CD1c-positive myeloid dendritic cell (primary cell): Measurements from ENCODE around the gene SCD5.

Experiments
- DNase-seq: peaks from one replicate; pipeline ENCODE4 v3.0.0-alpha.2; 2016; ENCODE audit errors: extremely low spot score

SCD5 gene

DNA sequence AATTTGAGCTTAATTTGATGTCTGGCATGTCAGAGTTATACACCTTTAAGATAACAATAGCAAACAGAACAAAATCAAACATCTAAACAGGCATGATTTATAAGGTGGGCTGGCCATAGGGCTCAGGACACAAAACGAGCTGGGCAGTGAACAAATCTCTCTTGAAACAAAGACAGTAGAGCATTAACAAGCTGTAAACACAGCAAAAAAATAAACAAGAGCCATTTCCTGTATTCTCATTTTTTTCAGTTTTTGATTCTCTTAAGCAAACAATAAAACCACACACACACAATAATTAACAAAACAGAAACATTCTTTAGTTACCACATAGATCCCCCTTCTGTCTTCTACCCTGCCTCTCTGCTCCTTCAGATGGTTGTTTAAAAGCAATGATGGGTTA is 168.5 kb downstream of the SCD5 start:
- DNase-seq: no peak

DNA sequence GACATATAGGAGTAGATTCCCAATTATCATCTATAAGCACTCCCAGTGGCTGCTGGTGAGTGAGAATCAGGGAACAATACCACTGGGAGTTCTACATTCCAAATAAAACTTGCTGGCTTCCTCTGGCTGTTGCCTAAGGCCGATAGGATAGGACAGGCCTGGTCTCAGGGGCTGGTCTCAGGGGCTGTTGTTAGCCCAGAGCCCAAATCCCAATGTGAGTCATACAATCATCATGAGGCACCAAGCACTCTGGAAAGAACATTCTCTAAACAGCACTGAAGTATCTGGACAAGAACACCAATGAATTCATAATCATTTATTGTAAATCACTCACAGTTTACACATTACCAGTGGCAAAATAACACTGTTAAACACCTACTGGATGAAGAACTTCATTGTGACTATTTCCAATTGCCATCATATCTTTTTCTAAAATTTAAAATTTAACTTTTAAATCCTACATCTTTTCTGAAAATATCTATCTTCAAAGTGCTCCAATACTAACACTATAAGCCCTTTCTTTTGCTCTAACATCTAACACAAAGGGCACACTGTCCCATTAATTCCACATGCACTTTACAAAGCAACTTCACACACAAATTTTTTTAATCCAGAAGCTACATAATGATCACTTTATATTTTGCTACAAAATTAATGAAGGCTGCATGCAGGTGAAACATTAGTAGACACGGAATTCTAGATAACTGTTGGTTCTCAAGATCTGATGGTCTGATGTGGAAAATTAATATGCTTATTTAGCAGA is 169.2 kb downstream of the SCD5 start:
- no peak for DNase-seq

DNA sequence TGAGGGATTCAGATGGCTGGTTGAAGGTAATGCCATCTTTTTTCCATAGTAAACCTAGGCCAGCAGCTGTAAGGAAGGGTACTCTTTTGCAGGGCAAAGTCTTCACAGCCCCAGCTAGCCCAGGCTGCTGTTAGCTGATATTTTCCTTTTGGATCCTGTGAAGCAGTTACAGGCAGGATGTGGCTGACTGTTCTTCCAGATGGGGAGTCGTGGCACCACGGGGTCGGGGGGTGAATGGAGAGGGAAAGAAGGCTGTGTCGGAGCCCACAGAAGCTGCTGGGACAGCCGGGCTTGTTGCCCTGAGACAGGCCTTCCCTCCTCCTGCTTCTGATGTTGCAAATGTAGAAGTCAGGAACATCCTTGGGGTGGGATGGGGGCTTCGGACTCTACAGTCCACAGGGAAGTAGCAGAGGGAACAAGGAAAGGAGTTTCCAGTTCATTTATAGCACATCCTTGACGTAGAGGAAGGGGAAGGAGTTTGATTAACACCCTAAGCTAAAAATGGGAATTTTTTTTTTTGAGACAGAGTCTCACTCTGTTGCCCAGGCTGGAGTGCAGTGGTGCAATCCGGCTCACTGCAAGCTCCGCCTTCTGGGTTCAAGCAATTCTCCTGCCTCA is 172.2 kb downstream of the SCD5 start:
- no peak for DNase-seq

DNA sequence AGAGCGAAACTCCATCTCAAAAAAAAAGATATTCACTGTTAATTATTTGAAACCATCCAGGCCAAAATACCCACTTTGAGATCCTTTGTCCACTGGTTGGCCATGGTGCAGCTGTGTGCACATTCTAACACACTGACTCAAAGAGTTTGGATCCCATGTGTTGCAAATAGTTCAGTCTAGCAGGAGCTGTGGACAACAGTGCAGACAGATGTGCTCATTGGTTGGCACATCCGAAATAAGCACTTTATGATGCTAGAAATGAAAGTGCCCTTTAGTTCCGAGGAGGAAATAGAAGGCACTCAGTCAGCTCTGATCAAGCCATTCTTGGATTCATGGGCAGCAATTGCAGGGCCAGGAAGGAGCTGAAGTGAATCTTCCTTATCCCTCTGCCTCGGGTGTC is 173.8 kb downstream of the SCD5 start:
- DNase-seq: no peak

DNA sequence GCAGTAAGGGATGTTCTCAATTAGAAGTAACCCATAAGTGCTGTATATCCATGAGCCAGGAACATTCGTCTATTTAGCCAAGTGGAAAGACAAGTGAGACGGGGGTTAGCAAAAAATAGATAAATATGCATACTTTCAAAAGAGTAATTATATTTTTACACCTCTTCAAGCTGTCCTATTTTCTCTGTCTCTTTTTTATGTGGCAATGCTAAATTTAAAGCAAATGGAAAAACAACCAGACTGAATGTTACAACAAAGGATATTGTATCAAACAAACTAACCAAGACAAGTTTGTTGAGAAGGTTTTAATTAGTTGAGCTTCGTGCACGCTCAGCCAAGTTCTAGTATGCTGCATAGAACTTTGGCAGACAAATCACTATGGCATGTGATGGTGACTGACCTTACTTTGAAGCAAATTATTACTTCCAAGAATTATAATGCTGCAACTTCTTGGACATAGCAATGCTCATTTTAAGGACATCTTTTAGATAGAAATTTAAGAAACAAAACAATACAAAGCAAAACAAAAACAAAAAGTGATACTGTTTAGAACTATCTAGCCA is 175.4 kb downstream of the SCD5 start:
- no peak for DNase-seq

DNA sequence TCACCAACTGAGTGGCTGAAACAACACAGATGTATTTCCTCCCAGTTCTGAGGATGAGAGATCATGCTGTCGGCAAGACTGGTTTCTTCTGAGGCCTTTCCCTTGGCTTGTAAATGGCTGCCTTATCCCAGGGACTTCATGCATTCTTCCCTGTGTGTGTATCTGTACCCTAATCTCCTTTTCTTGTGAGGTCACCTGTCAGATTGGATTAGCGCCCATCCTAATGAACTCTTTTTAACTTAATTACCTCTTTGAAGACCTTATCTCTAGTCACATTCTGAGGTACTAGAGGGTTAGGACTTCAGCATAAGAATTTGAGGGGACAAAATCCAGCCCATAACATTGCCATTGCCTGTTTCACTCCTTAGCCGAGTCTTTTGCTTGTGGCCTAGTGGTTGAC is 177.3 kb downstream of the SCD5 start:
- DNase-seq: no peak

DNA sequence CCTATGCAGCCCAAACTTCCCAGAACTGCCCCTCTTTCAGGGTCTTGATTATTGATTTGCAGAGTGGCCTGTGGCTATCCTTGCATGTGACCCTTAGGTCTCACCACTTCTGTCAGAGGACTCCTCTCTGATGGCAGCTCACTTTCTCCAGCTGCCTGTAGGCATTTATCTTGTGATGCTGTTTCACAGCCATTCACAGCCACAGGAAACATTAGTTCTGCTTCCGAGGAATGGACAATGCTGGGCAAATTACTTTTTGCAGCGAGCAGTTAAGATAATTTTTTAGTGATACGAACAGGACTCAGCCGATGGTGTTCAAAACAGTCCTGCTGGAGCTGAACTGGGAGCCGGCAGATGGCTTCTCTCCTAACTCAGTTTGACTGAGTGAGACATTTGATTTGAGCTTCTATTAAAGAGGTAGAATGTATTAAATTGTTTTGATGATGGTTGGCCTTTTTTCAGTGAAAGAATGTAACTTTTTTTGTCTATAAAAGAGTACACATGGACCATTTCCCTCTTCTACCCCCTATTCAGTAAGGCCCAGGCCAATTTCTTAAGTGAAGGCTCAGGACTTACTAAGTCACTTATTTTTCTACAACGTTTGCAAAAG is 178.4 kb downstream of the SCD5 start:
- no peak for DNase-seq

DNA sequence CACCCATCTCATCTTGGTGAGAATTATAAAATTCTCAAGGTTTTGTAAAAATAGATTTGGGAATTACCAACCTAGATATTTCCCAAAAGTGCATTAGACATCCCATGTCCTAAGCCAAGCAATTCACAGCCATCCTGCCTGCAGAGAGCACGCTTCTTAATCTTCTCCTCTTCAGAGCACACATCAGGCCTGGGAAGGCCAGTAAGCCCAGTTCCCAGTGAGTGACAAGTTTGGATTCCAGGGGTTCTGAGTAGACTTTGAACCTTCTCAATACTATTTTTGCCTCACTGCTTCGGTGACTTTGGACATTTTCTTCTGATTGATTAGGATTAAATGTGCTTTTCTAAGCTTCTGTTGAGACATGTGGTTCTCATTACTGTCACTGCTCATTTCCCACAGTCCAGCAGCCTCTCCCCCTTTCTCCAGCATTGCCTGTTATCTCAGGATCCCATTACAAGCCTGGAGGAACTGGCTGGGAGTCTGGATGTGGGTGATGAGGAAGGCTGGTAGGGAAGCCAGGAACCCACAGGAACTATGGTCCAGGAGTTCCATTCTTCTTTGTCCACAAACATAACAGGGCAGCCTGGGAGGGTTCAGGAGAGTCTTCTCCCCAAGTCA is 180.4 kb downstream of the SCD5 start:
- no peak for DNase-seq

DNA sequence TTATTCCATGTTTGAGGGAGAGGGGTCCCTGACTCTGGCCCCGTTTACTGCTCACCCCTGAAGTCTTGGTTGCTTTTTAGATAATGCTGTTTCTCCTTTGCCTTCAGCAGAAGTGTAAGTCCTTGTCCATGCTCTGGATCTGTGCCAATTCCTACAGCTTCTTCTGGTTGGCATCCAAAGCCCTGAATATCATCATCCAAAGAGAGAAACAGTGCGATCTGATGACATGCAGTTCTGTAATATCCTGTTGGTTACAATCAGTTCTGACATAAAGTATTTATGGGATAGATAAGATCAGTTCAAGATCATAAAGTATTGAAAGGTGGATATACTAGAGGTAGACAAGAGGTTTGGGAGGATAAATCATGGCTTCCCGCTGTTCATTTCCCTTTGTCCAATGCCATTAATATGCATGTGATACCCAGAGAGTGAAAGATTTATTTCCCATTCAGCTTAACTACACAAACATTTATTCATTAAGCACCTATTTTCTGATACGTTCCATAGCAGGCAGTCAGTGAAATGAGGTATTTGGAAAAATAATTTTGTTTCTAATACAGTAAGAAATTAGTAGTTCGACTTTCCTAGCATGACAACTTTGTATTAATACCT is 183.7 kb downstream of the SCD5 start:
- no peak for DNase-seq

DNA sequence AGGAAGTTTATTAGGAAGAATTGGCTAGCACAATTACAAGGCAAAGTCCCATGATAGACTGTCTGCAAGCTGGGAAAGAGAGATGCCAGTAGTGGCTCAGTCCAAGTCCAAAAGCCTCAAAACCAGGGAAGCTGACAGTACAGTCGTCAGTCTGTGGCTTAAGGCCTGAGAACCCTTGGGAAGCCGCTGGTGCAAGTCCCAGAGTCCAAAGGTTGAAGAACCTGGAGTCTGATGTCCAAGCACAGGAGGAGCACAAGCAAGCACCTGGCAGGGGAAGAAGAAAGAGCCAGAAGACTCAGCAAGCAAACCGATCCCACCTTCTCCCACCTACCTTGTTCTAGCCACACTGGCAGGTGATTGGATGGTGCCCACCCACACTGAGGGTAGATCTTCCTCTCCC is 185.5 kb downstream of the SCD5 start:
- no peak for DNase-seq

DNA sequence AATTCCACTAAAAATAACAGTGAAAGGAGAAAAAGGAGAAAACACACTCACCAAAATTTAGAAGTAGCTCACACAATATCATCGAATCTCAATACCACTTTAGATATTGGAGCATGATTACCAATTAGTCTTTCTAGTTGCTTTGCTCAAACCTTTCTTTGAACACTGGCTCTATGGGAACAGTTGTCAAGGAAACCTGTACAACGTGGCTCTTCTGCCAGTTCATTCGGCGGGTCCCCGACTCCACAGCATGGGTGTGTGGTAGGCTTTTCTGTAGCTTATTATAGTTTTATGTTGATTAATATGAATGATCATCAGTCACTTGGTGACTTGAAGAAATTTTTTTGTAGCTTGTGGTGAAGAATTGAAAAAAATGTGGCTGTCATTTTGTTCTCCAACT is 186.6 kb downstream of the SCD5 start:
- no peak for DNase-seq

DNA sequence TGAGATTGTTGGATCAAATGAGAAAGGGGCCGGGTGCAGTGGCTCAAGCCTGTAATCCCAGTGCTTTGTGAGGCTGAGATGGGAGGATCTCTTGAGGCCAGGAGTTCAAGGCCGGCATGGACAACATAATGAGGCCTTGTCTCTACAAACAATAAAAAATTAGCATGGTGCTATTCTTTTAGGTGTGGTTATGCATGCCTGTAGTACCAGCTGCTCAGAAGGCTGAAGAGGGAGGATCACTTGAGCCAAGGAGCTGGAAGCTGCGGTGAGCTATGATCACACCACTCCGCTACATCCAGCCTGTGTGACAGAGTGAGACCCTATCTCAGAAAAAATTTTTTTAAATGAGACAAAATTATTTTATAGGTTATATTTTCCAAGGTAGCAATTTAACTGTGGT is 187.1 kb downstream of the SCD5 start:
- DNase-seq: no peak

DNA sequence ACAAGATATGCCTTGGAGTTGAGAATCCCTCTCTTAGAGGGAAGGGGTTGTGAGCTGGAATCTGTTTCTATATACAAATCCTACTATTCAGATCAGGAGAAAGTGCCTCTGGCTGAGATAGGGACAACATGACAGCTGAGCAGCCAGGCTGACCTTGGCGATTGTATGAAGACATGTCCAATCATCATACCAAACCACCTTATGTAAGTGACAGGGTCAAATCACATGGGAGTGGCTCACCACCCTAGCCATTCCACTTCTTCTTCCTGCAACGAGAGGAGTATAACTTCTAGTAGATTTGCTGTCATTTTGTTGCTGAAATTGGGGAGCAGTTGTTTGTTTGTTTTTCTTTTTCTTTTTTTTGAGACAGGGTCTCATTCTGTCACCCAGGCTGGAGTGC is 188.6 kb downstream of the SCD5 start:
- no peak for DNase-seq

DNA sequence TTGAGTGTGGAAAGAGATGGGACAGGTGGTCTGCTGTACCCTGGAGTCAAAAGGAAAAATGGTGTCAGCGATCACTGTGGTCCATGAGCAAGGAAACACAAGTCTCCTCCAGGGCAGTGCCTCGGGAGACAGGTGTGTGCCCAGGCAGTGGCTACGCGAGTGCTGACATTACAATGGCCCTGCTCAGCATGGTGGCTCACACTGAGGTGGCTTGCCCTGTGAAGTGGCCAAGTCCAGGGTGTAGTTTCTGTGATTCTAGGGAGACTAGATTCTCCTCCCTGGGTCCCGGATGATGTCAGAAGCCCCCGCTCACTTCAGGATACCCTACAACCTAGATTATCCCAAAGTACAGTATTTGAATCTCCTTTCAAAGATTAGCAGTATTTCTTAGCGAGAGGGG is 192.0 kb downstream of the SCD5 start:
- no peak for DNase-seq

DNA sequence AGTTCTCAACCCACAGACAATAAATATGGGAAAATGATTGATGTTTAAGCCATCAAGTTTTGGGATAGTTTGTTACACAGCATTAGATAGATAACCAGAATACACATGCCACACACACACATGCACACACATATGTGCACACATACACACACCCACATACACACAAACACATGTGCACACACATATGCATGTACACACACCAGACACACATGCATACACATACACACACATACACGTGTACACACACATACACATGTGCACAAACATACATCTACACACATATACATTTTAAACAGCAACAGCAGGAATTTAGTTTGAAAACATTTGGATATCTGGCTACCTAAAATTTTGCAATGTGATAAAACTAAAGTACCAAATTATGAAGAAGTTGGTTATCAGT is 194.1 kb downstream of the SCD5 start:
- DNase-seq: no peak

DNA sequence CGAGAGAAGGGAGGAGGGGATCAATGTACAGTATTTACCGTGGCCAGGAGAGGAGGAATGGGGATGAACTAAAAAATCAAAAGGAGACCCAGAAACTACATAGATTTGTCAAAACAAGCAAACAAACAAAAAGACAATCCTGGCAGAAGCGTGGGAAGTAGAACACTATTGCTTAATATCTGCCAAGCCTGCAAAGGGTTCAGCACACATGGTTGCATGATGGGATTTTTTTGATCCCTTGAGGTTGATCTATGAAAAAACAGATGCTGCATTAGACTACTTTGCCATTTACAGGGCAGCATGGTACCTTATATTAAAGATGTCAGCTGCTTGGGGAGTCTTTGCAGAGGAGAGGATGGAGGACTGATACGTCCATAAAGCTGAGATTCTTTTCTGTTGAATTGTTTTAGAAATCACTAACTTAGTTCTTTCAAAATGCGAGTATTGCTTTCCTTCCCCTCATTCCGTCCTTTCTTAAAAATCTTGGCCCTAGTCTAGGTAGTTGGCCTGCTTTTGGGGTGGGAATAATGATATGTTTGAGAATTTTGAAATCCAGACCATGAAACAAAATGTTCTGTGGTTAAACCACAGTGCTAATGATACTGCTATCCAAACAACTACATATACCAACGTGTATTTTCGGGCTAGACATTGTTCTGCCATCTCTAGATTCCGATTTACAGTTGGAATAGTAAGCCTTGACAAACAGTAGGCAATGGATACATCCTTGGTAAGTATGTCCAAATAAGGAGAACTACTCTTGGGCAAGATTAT is 197.2 kb downstream of the SCD5 start:
- DNase-seq: no peak

DNA sequence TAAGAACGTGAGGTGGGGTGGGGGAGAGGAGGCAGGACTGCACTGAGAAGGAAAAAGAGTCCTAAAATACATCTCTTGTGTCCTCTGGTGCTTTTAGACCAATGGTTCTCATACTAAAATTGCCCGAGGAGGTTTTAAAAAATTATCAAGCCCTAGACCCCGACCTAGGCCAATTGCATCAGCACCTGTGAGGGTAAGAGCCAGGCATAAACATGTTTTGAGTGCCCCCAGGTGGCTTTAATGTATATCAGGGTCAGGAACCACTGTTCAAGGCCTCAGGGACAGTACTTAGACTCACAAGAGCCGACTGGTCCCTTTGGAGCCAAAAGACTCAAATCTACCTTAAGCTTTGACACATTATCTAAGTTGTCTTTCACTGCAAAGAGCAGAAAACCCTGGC is 199.3 kb downstream of the SCD5 start:
- no peak for DNase-seq

DNA sequence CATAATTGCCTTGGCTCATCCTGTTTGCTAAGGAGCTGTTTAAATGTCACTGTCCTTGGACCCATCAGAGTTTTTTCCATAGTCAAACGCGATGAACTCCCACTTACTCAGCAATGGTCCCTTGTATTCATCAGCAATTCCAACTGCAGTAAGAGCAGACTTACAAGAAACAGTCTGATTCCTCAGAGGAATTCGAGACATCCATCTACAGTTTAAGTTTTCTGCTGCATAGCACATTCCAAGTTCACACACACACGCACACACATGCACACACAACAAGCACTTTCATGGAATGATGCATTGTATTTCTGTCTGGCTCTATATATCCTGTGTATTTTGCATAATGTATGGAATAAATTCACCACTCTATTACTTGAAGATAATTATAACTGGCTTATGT is 204.1 kb downstream of the SCD5 start:
- DNase-seq: no peak

DNA sequence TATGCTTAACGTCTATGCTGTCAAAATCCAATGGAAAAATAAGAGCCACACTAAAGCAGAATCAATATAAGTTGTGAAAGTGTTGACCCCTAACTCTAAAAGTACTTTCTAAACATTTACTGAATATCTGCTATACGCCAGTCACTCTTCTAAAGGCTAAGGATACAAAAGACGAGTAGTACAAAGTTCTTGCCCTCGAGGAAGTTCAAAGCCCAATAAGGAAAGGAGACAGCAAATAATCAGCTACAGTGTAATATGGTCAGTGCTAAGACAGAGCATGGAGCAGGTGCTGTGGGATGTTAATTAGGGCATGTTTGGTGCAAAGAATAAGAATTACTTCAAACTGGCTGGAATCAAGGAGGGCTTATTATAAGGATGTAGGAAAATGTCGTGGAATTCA is 205.2 kb downstream of the SCD5 start:
- no peak for DNase-seq

DNA sequence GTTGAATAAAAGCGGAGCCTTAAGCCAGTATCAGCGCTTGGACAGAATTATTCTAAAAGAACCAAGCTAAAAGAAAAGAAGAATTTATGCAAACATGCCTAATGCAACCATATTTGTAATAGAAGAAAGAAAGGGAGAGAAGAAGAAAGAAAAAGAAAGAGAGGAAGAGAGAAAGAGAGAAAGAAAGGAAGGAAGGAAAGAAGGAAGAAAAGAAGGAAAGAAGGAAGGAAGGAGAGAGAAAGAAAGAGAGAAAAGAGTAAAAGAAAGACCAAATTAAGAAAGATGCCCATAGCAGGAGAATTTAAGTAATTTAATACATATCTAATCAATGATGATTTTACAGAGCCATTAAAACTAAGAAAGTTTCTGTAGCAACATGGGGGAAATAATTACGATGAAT is 206.0 kb downstream of the SCD5 start:
- DNase-seq: no peak

DNA sequence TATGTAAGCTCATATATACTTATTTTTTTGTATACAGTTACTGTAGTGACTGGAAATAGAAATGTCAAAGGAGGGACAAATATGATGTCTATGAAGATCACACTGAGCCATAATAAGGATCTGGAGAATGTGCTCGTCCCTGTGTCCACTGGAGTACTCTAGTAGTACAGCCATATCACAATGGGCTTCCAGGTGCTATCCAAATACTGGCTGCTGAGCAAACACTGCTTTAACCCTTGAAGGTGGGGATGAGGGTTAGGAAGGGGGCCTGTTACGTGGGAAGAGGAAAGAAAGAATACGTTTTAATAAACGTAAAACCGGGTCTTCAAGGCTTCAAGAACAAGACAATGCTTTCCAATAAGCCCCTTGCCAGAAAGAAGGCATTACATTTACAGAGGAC is 207.0 kb downstream of the SCD5 start:
- DNase-seq: no peak
